Keratinocyte (primary cell): ENCODE results near the gene RPS21. TPM values are rescaled to one million over a fixed set of nuclear protein-coding genes. Genes with fewer than 3 reads are reported as not detected.

Experiments used
- DNase-seq: peaks from one replicate; pipeline ENCODE4 v3.0.0-alpha.2; 2011; ENCODE audit warnings: low read depth, missing footprints, low spot score
- FAIRE-seq: peaks from 2 replicates; lab custom pipeline; 2011; peaks lifted over from hg19 to GRCh38; lab: Jason Lieb, UNC
- H2AFZ ChIP-seq: 2 replicates; pipeline ENCODE4 v1.6.0; 2012; ENCODE audit warnings: low read length, control low read depth, inconsistent platforms; ENCODE audit not compliant: control insufficient read depth
- H3K27ac ChIP-seq: 2 replicates; pipeline ENCODE4 v1.5.1; 2011; ENCODE audit warnings: low read length; ENCODE audit not compliant: control insufficient read depth, insufficient read depth
- H3K27me3 ChIP-seq: 3 replicates; pipeline ENCODE4 v1.6.0; 2011; ENCODE audit warnings: low read length; ENCODE audit not compliant: control insufficient read depth, insufficient read depth; ENCODE audit errors: extremely low read depth
- H3K36me3 ChIP-seq, 2 experiments: 2 replicates in 1 of 2; 3 replicates in 1 of 2; pipeline ENCODE4 v1.5.1; 2011; ENCODE audit warnings: low read length in 2 of 2, mild to moderate bottlenecking in 1 of 2; ENCODE audit not compliant: control insufficient read depth in 2 of 2, insufficient read depth in 2 of 2; ENCODE audit errors: extremely low read depth in 1 of 2
- H3K4me1 ChIP-seq: 3 replicates; pipeline ENCODE4 v1.5.1; 2011; ENCODE audit warnings: low read length; ENCODE audit not compliant: control insufficient read depth, insufficient read depth; ENCODE audit errors: extremely low read depth
- H3K4me2 ChIP-seq: 3 replicates; pipeline ENCODE4 v1.6.0; 2011; ENCODE audit warnings: low read depth, low read length; ENCODE audit not compliant: control insufficient read depth, insufficient read depth; ENCODE audit errors: extremely low read depth
- H3K4me3 ChIP-seq, 3 experiments: fragments of 200-600 bp in 1 of 3; sonication (generic) in 1 of 3; 2 replicates in 2 of 3; 3 replicates in 1 of 3; pipeline ENCODE4 v1.5.1; 2011 to 2016; ENCODE audit warnings: low read length in 3 of 3, mild to moderate bottlenecking in 3 of 3, control low read depth in 2 of 3, inconsistent platforms in 1 of 3, low read depth in 1 of 3, mixed read lengths in 1 of 3, mixed run types in 1 of 3, moderate library complexity in 1 of 3; ENCODE audit not compliant: control insufficient read depth in 2 of 3, insufficient read depth in 2 of 3; ENCODE audit errors: extremely low read depth in 1 of 3
- H3K79me2 ChIP-seq: 2 replicates; pipeline ENCODE4 v1.6.0; 2012; ENCODE audit warnings: low read length; ENCODE audit not compliant: control insufficient read depth, insufficient read depth
- H3K9ac ChIP-seq: 3 replicates; pipeline ENCODE4 v1.6.0; 2011; ENCODE audit warnings: low read length; ENCODE audit not compliant: control insufficient read depth, insufficient read depth; ENCODE audit errors: extremely low read depth
- H3K9me1 ChIP-seq: 3 replicates; pipeline ENCODE4 v1.6.0; 2011; ENCODE audit warnings: low read length; ENCODE audit not compliant: control insufficient read depth, insufficient read depth; ENCODE audit errors: extremely low read depth
- H3K9me3 ChIP-seq: 2 replicates; pipeline ENCODE4 v1.5.1; 2012; ENCODE audit warnings: low read depth, low read length; ENCODE audit not compliant: control insufficient read depth
- H4K20me1 ChIP-seq: 3 replicates; pipeline ENCODE4 v1.6.0; 2011; ENCODE audit warnings: low read length; ENCODE audit not compliant: control insufficient read depth, insufficient read depth; ENCODE audit errors: extremely low read depth
- EZH2 ChIP-seq: IDR thresholded peaks from one replicate; pipeline ENCODE4 v1.6.1; 2012; ENCODE audit warnings: inconsistent platforms, mild to moderate bottlenecking, low read length, moderate library complexity
- dilution Hi-C: fragments of 300-500 bp; cut with MboI; formaldehyde crosslinking; loops from one replicate; pipeline ENCODE4 v1.7.0; 2020; ENCODE audit warnings: low sequenced_read_pairs; ENCODE audit not compliant: extremely low pct_ligation_motif_present
- polyA plus RNA-seq, 5 experiments: library from polyadenylated mRNA; depleted of rRNA in 3 of 5; stranded (reverse) in 3 of 5; stranded (forward) in 1 of 5; unstranded in 1 of 5; fragments of >200 nt; gene quantifications; 1 replicate in 1 of 5; 2 replicates in 3 of 5; 3 replicates in 1 of 5; pipeline versions ENCODE4 v1.2.1 to v1.2.3, GENCODE V29; 2011 to 2012; ENCODE audit warnings: missing spikeins in 2 of 5, low read depth in 1 of 5, low replicate concordance in 1 of 5
- TF ChIP-seq, protein P1 (sequence below), 3 experiments: IDR thresholded peaks in 1 of 3; conservative IDR thresholded peaks in 1 of 3; optimal IDR thresholded peaks in 1 of 3; 2 replicates in 2 of 3; 3 replicates in 1 of 3; pipeline versions ENCODE3 to v1.5.1; 2011; ENCODE audit warnings: low read length in 3 of 3, mild to moderate bottlenecking in 3 of 3, moderate library complexity in 2 of 3, control low read depth in 1 of 3, inconsistent platforms in 1 of 3; ENCODE audit not compliant: insufficient read depth in 2 of 3; ENCODE audit errors: extremely low read depth in 1 of 3

Gene RPS21
- polyA plus RNA-seq, 1 donor (not counting 4 experiments of a cell fraction or from before 2014, with no cell fraction given) = 3,874 TPM

DNA sequence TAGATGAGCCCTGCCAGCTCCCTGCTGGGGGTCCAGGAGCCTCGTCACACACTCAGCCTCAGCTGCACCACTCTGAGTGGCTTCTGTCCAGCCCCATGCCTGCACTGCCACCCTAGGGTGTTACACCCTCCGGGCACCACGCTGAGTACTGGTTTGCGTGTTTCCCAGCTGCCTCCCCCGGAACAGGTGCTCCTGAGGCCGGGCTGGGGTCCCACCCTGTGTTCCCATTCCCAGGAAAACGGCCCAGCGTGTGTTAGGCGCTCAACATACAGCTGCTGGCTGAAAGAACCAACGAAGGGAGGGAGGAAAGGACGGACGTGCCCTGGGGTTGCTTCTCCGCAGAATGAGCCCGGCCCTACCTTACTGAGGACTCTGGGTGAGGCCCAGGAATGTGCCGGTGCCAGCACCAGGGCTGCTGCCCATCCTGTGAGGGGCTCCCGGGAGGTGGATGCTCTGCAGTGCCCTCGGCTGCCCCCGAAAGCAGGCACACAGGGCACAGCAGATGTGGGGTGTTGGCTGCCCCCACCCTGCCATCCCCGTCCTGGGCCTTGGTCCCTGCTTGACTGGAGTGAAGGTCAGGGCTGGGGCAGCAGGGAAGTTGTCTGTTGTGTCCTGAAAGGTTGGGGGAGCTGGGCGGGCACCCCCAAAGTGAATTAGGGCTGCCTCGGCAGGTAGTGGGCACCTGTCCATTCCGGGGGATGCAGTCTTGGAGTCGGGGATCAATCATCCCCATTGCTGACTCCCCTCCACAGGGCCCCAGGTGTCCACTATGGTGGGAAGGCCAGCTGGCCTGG is 36.1 kb upstream of the RPS21 start:
- Histone ChIP-seq H4K20me1 (no peaks in the 10 kb centered on the region), H3K79me2 (peaks cover 28% of the 10 kb centered on the region), H3K4me2 (peak overlapping the region; percentile 91), H3K4me3 (peak overlapping the region in 1 of 3 experiments; percentile 56), H3K36me3 (peaks cover 22 to 35% of the 10 kb centered on the region in 2 experiments), H3K9me3 (no peaks in the 10 kb centered on the region), H3K27me3 (no peaks in the 10 kb centered on the region), H3K4me1 (peaks cover 57% of the 10 kb centered on the region), H2AFZ (no peak overlapping the region), H3K9me1 (no peaks in the 10 kb centered on the region), H3K27ac (peak overlapping the region; percentile 97), H3K9ac (peak overlapping the region; percentile 76)
- TF ChIP-seq, protein P1, sequence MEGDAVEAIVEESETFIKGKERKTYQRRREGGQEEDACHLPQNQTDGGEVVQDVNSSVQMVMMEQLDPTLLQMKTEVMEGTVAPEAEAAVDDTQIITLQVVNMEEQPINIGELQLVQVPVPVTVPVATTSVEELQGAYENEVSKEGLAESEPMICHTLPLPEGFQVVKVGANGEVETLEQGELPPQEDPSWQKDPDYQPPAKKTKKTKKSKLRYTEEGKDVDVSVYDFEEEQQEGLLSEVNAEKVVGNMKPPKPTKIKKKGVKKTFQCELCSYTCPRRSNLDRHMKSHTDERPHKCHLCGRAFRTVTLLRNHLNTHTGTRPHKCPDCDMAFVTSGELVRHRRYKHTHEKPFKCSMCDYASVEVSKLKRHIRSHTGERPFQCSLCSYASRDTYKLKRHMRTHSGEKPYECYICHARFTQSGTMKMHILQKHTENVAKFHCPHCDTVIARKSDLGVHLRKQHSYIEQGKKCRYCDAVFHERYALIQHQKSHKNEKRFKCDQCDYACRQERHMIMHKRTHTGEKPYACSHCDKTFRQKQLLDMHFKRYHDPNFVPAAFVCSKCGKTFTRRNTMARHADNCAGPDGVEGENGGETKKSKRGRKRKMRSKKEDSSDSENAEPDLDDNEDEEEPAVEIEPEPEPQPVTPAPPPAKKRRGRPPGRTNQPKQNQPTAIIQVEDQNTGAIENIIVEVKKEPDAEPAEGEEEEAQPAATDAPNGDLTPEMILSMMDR (optimal IDR thresholded peaks at IDR 0.05 in 1 of 3, IDR thresholded peaks at IDR 0.05 in 1 of 3, conservative IDR thresholded peaks at IDR 0.05 in 1 of 3; ENCODE audit: extremely low read depth in 1 of 3, insufficient read depth in 2 of 3, low read length in 3 of 3) = no peak
- no peak for TF ChIP-seq EZH2
- dilution Hi-C loops = no loop called here
- peak; percentile 80 for FAIRE-seq
- DNase-seq = no peak

GRCh38 chr20:62351469-62352401 is 35.2 kb upstream of the RPS21 start:
- Histone ChIP-seq H3K27me3 (no peaks in the 10 kb centered on the region), H3K79me2 (peaks cover 36% of the 10 kb centered on the region), H3K9me1 (no peaks in the 10 kb centered on the region), H3K9me3 (no peaks in the 10 kb centered on the region), H3K27ac (peak overlapping the region; percentile 97), H3K9ac (peak overlapping the region; percentile 76), H3K4me2 (no peak overlapping the region), H3K4me3 (no peak overlapping the region), H3K4me1 (peaks cover 66% of the 10 kb centered on the region), H4K20me1 (no peaks in the 10 kb centered on the region), H3K36me3 (peaks cover 15 to 30% of the 10 kb centered on the region in 2 experiments), H2AFZ (no peak overlapping the region)
- no peak for FAIRE-seq
- dilution Hi-C loops = no loop called here
- TF ChIP-seq, protein P1 (optimal IDR thresholded peaks at IDR 0.05 in 1 of 3, IDR thresholded peaks at IDR 0.05 in 1 of 3, conservative IDR thresholded peaks at IDR 0.05 in 1 of 3; ENCODE audit: extremely low read depth in 1 of 3, insufficient read depth in 2 of 3, low read length in 3 of 3) = no peak
- TF ChIP-seq EZH2 = no peak
- no peak for DNase-seq
